ENCODE measurements around the gene PKIG. TPM values are rescaled to one million over a fixed set of nuclear protein-coding genes. Genes with fewer than 3 reads are reported as not detected.

PKIG gene
- polyA plus RNA-seq, 1 donor (not counting 4 experiments of a cell fraction or from before 2014, with no cell fraction given): 6.6 TPM

DNA sequence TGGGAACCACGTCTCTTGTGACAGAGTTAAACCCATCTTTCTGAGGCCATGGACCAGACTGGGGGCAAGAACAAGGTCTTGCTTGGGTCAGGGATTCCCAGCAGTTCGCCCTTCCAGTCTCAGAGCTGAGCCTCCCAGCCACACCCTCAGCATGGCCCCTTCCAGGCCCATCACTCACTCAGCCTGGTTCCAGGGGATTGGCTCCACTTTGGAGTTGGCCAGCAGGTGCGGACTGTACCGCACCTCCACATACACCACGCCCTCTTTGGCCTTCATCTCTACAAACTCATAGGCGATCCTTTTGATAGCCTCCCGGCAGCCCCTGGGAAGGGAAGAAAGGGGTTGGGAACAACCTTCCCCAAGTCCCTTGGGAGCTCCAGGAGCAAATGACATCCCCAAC is 43.9 kb downstream of the PKIG start:
- dilution Hi-C loops (cut with MboI; ENCODE audit: extremely low pct_ligation_motif_present, low sequenced_read_pairs): no loop called here
- no peak for DNase-seq (ENCODE audit: low read depth, low spot score)
- H3K9me1 ChIP-seq (ENCODE audit: control insufficient read depth, extremely low read depth, insufficient read depth, low read length): no peaks in the 10 kb centered on the region
- no peak overlapping the region for H3K27ac ChIP-seq (ENCODE audit: control insufficient read depth, insufficient read depth, low read length)
- peaks cover 4% of the 10 kb centered on the region for H3K9me3 ChIP-seq (ENCODE audit: control insufficient read depth, low read depth, low read length)
- H2AFZ ChIP-seq (ENCODE audit: control insufficient read depth, low read length): no peak overlapping the region
- H3K4me3 ChIP-seq (ENCODE audit: control insufficient read depth in 2 of 3, extremely low read depth in 1 of 3, insufficient read depth in 2 of 3, low read depth in 1 of 3, low read length in 3 of 3): no peak overlapping the region
- TF ChIP-seq EZH2 (IDR thresholded peaks at IDR 0.05; ENCODE audit: low read length): no peak
- TF ChIP-seq, protein P1, sequence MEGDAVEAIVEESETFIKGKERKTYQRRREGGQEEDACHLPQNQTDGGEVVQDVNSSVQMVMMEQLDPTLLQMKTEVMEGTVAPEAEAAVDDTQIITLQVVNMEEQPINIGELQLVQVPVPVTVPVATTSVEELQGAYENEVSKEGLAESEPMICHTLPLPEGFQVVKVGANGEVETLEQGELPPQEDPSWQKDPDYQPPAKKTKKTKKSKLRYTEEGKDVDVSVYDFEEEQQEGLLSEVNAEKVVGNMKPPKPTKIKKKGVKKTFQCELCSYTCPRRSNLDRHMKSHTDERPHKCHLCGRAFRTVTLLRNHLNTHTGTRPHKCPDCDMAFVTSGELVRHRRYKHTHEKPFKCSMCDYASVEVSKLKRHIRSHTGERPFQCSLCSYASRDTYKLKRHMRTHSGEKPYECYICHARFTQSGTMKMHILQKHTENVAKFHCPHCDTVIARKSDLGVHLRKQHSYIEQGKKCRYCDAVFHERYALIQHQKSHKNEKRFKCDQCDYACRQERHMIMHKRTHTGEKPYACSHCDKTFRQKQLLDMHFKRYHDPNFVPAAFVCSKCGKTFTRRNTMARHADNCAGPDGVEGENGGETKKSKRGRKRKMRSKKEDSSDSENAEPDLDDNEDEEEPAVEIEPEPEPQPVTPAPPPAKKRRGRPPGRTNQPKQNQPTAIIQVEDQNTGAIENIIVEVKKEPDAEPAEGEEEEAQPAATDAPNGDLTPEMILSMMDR (optimal IDR thresholded peaks at IDR 0.05 in 1 of 3, IDR thresholded peaks at IDR 0.05 in 1 of 3, conservative IDR thresholded peaks at IDR 0.05 in 1 of 3; ENCODE audit: extremely low read depth in 1 of 3, insufficient read depth in 2 of 3, low read length in 3 of 3): no peak
- no peaks in the 10 kb centered on the region for H4K20me1 ChIP-seq (ENCODE audit: control insufficient read depth, extremely low read depth, insufficient read depth, low read length)
- no peaks in the 10 kb centered on the region for H3K4me1 ChIP-seq (ENCODE audit: control insufficient read depth, extremely low read depth, insufficient read depth, low read length)
- H3K27me3 ChIP-seq (ENCODE audit: control insufficient read depth, extremely low read depth, insufficient read depth, low read length): no peaks in the 10 kb centered on the region
- H3K36me3 ChIP-seq (ENCODE audit: control insufficient read depth in 2 of 2, extremely low read depth in 1 of 2, insufficient read depth in 2 of 2, low read length in 2 of 2): peaks cover 14 to 19% of the 10 kb centered on the region in 2 experiments
- no peak for FAIRE-seq
- H3K4me2 ChIP-seq (ENCODE audit: control insufficient read depth, extremely low read depth, insufficient read depth, low read depth, low read length): no peak overlapping the region
- H3K9ac ChIP-seq (ENCODE audit: control insufficient read depth, extremely low read depth, insufficient read depth, low read length): no peak overlapping the region
- H3K79me2 ChIP-seq (ENCODE audit: control insufficient read depth, insufficient read depth, low read length): no peaks in the 10 kb centered on the region

DNA sequence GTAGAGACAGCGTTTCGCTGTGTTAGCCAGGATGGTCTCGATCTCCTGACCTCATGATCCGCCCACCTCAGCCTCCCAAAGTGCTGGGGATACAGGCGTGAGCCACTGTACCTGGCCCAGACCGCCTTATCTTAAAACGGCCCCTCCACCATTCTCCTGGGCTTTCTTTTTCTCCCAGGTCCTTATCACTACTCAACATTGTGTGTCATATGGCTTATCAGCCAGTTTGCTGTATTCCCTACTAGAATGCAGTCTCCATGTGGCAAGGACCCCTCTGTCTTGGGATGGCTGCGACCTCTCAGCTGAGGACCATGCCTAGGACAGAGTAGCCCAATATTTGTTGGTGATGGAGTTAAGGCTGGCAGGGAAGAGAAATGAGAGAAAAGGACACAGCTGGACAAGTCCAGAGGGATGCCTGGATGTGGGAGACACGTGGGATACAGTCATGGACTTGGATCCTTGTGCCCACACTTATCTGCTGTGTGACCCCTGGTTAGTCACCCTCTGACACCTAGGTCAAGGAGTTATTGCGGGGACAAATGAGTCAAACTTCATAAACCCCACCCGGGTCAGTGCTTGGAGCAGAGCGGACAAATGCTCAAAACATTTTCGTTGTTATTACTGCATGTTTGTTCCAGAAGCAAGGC is 45.1 kb downstream of the PKIG start:
- no peaks in the 10 kb centered on the region for H3K27me3 ChIP-seq (ENCODE audit: control insufficient read depth, extremely low read depth, insufficient read depth, low read length)
- no peak overlapping the region for H3K4me2 ChIP-seq (ENCODE audit: control insufficient read depth, extremely low read depth, insufficient read depth, low read depth, low read length)
- no peak overlapping the region for H3K27ac ChIP-seq (ENCODE audit: control insufficient read depth, insufficient read depth, low read length)
- no peak for DNase-seq (ENCODE audit: low read depth, low spot score)
- peaks cover 8 to 12% of the 10 kb centered on the region in 2 experiments for H3K36me3 ChIP-seq (ENCODE audit: control insufficient read depth in 2 of 2, extremely low read depth in 1 of 2, insufficient read depth in 2 of 2, low read length in 2 of 2)
- no peak for TF ChIP-seq EZH2 (IDR thresholded peaks at IDR 0.05; ENCODE audit: low read length)
- TF ChIP-seq, protein P1 (optimal IDR thresholded peaks at IDR 0.05 in 1 of 3, IDR thresholded peaks at IDR 0.05 in 1 of 3, conservative IDR thresholded peaks at IDR 0.05 in 1 of 3; ENCODE audit: extremely low read depth in 1 of 3, insufficient read depth in 2 of 3, low read length in 3 of 3): no peak
- H3K9ac ChIP-seq (ENCODE audit: control insufficient read depth, extremely low read depth, insufficient read depth, low read length): no peak overlapping the region
- peaks cover 4% of the 10 kb centered on the region for H3K9me3 ChIP-seq (ENCODE audit: control insufficient read depth, low read depth, low read length)
- no peak for FAIRE-seq
- H3K79me2 ChIP-seq (ENCODE audit: control insufficient read depth, insufficient read depth, low read length): no peaks in the 10 kb centered on the region
- H3K4me1 ChIP-seq (ENCODE audit: control insufficient read depth, extremely low read depth, insufficient read depth, low read length): no peaks in the 10 kb centered on the region
- no peak overlapping the region for H2AFZ ChIP-seq (ENCODE audit: control insufficient read depth, low read length)
- dilution Hi-C loops (cut with MboI; ENCODE audit: extremely low pct_ligation_motif_present, low sequenced_read_pairs): no loop called here
- no peaks in the 10 kb centered on the region for H4K20me1 ChIP-seq (ENCODE audit: control insufficient read depth, extremely low read depth, insufficient read depth, low read length)
- H3K4me3 ChIP-seq (ENCODE audit: control insufficient read depth in 2 of 3, extremely low read depth in 1 of 3, insufficient read depth in 2 of 3, low read depth in 1 of 3, low read length in 3 of 3): no peak overlapping the region
- no peaks in the 10 kb centered on the region for H3K9me1 ChIP-seq (ENCODE audit: control insufficient read depth, extremely low read depth, insufficient read depth, low read length)
